K562 (cell line): ENCODE measurements around the gene BRD3. TPM values are rescaled to one million over a fixed set of nuclear protein-coding genes. Genes with fewer than 3 reads are reported as not detected.

ENCODE experiments used
- ATAC-seq: fragments of 200-7000 bp; cut with Tn5 transposase; 3 replicates; pipeline ENCODE4 v1.9.1; 2020; ENCODE audit warnings: moderate library complexity
- BruUV-seq: library from RNA; stranded (reverse); fragments of 400-500 nt; replicated peaks from 2 replicates; lab custom pipeline; 2021; lab: Mats Ljungman, UMichigan
- CTCF ChIA-PET: fragments of 300-600 bp; formaldehyde crosslinking; extraction: SDS; loops from one replicate; lab custom pipeline; 2021; ENCODE audit warnings: low intra/inter-chr PET ratio; lab: Yijun Ruan, JAX
- POLR2A ChIA-PET: fragments of 300-600, 350-650 bp; sonication (Branson Sonifier 250); formaldehyde crosslinking; extraction: SDS; loops from one replicate; lab custom pipeline; 2021; ENCODE audit warnings: antibody characterized with exemption, inconsistent platforms; lab: Yijun Ruan, JAX
- DNase-seq, 4 experiments: peaks; one replicate each; pipeline versions ENCODE4 v3.0.0 to v3.0.0-alpha.2; 2011 to 2018; ENCODE audit warnings: low spot score in 3 of 4, mixed read lengths in 3 of 4; ENCODE audit errors: extremely low read depth in 1 of 4
- FAIRE-seq: peaks from 2 replicates; lab custom pipeline; 2011; peaks lifted over from hg19 to GRCh38; lab: Jason Lieb, UNC
- H2AFZ ChIP-seq: 2 replicates; pipeline ENCODE4 v1.6.0; 2011; ENCODE audit warnings: low read depth, low read length, control low read depth, inconsistent platforms
- H3K27ac ChIP-seq: fragments of 200-600 bp; 3 replicates; pipeline ENCODE4 v1.8.0; 2011; ENCODE audit warnings: low read depth, mild to moderate bottlenecking, control low read depth, inconsistent platforms, low read length, moderate library complexity, mixed read lengths; ENCODE audit errors: extremely low read depth
- H3K27me3 ChIP-seq, 2 experiments: fragments of 300-600 bp in 1 of 2; 2 replicates in 1 of 2; 3 replicates in 1 of 2; pipeline versions ENCODE4 v1.6.0 to v1.8.0; 2011; ENCODE audit warnings: inconsistent platforms in 2 of 2, low read length in 2 of 2, mild to moderate bottlenecking in 1 of 2, mixed read lengths in 1 of 2, moderate library complexity in 1 of 2; ENCODE audit not compliant: control insufficient read depth in 2 of 2, insufficient read depth in 2 of 2
- H3K36me3 ChIP-seq: fragments of 300-600 bp; 3 replicates; pipeline ENCODE4 v1.8.0; 2011; ENCODE audit warnings: mild to moderate bottlenecking, low read length, inconsistent platforms; ENCODE audit not compliant: control insufficient read depth, insufficient read depth
- H3K4me1 ChIP-seq, 2 experiments: fragments of 200-600 bp in 1 of 2; replicated peaks in 1 of 2; 2 replicates in 1 of 2; 3 replicates in 1 of 2; pipeline versions ENCODE4 v1.5.1 to v1.8.0; 2011; ENCODE audit warnings: inconsistent platforms in 2 of 2, low read length in 2 of 2, mild to moderate bottlenecking in 1 of 2, mixed read lengths in 1 of 2, moderate library complexity in 1 of 2; ENCODE audit not compliant: control insufficient read depth in 2 of 2, insufficient read depth in 2 of 2
- H3K4me2 ChIP-seq: 2 replicates; pipeline ENCODE4 v1.6.1; 2011; ENCODE audit warnings: low read length, control low read depth, inconsistent platforms, mixed read lengths; ENCODE audit not compliant: insufficient read depth
- H3K4me3 ChIP-seq: fragments of 200-600 bp; sonication (generic), shearing (Covaris generic); 2 replicates; pipeline ENCODE4 v1.5.1; 2016; ENCODE audit warnings: control low read depth, inconsistent platforms
- H3K79me2 ChIP-seq: fragments of 200-600 bp; 3 replicates; pipeline ENCODE4 v1.8.0; 2011; ENCODE audit warnings: low read length, inconsistent platforms; ENCODE audit not compliant: control insufficient read depth, insufficient read depth
- H3K9ac ChIP-seq, 2 experiments: 2 replicates each; pipeline versions ENCODE4 v1.6.0 to v1.6.1; 2011; ENCODE audit warnings: low read depth in 2 of 2, low read length in 2 of 2, control low read depth in 1 of 2, inconsistent platforms in 1 of 2, mild to moderate bottlenecking in 1 of 2, mixed read lengths in 1 of 2; ENCODE audit not compliant: insufficient read depth in 1 of 2
- H3K9me1 ChIP-seq: one replicate; pipeline ENCODE4 v1.6.0; 2011; ENCODE audit warnings: inconsistent platforms, mild to moderate bottlenecking, low read length, moderate library complexity; ENCODE audit not compliant: control insufficient read depth, insufficient read depth
- H3K9me3 ChIP-seq: replicated peaks from 2 replicates; pipeline ENCODE4 v1.5.1; 2011; ENCODE audit warnings: low read depth, low read length, inconsistent platforms; ENCODE audit not compliant: control insufficient read depth, insufficient read depth
- H4K20me1 ChIP-seq: replicated peaks from 2 replicates; pipeline ENCODE4 v1.6.1; 2011; ENCODE audit warnings: low read length, inconsistent platforms, mixed read lengths; ENCODE audit not compliant: control insufficient read depth, insufficient read depth
- BRCA1 ChIP-seq, 2 experiments: fragments of 450-650 bp in 1 of 2; sonication (generic) in 1 of 2; formaldehyde crosslinking in 1 of 2; IDR thresholded peaks; 2 replicates each; pipeline versions ENCODE4 v1.5.0 to v1.6.1; 2017 to 2020; ENCODE audit warnings: mild to moderate bottlenecking in 1 of 2, missing genetic modification reagents in 1 of 2
- ELF2 ChIP-seq: fragments of 250-450 bp; sonication (Bioruptor Pico); IDR thresholded peaks from 2 replicates; pipeline ENCODE4 v1.5.0; 2021; ENCODE audit warnings: mild to moderate bottlenecking
- KDM4B ChIP-seq, 2 experiments: fragments of 450-650 bp in 1 of 2; sonication (generic) in 1 of 2; IDR thresholded peaks; 2 replicates each; pipeline ENCODE4 v1.6.1; 2016 to 2017; ENCODE audit warnings: borderline replicate concordance in 2 of 2, antibody characterized with exemption in 1 of 2, low read depth in 1 of 2, mild to moderate bottlenecking in 1 of 2
- MITF ChIP-seq: IDR thresholded peaks from 2 replicates; pipeline ENCODE4 v1.6.1; 2014; ENCODE audit warnings: antibody characterized with exemption
- MYC ChIP-seq, 2 experiments: fragments of 250-450 bp in 1 of 2; sonication (Bioruptor Pico) in 1 of 2; IDR thresholded peaks; 2 replicates each; pipeline versions ENCODE4 v1.5.1 to v1.6.1; 2012 to 2021; ENCODE audit warnings: low read depth in 2 of 2, borderline replicate concordance in 1 of 2, improper control_type of control experiment in 1 of 2, low read length in 1 of 2, mild to moderate bottlenecking in 1 of 2, moderate library complexity in 1 of 2
- ZBTB26 ChIP-seq: fragments of 450-650 bp; formaldehyde crosslinking; IDR thresholded peaks from 2 replicates; pipeline ENCODE4 v1.4.0; 2022; ENCODE audit warnings: missing genetic modification characterization
- ZFP1 ChIP-seq: fragments of 450-650 bp; formaldehyde crosslinking; IDR thresholded peaks from 2 replicates; pipeline ENCODE4 v1.4.0; 2020; ENCODE audit warnings: mild to moderate bottlenecking, mixed read lengths
- ZNF140 ChIP-seq: fragments of 250-450 bp; sonication (Bioruptor Pico); IDR thresholded peaks from 2 replicates; pipeline ENCODE4 v1.8.0; 2021; ENCODE audit warnings: moderate library complexity, mild to moderate bottlenecking, inconsistent platforms
- ZNF586 ChIP-seq: fragments of 450-650 bp; formaldehyde crosslinking; conservative IDR thresholded peaks from 2 replicates; pipeline ENCODE4 v1.4.0; 2020; ENCODE audit warnings: mild to moderate bottlenecking, moderate library complexity
- ZNF589 ChIP-seq: fragments of 200-800 bp; sonication (Bioruptor generic); IDR thresholded peaks from 2 replicates; pipeline ENCODE4 v1.6.1; 2016; ENCODE audit warnings: low read depth, missing genetic modification characterization, missing compliant biosample characterization
- WGBS: fragments of 100-300 bp; shearing (Covaris generic); methylation state at CpG from one replicate; pipeline ENCODE4 v1.1.6; 2016; ENCODE audit warnings: low coverage, mixed read lengths; ENCODE audit not compliant: insufficient coverage; ENCODE audit errors: missing lambda C conversion rate; 5-methylcytosine and 5-hydroxymethylcytosine counted together
- in situ Hi-C: fragments of 300-500 bp; cut with MboI; formaldehyde crosslinking; loops from 4 replicates; pipeline ENCODE4 v1.15.0; 2018; ENCODE audit warnings: inconsistent platforms, mixed read lengths
- intact Hi-C: fragments of 100-400 bp; cut with micrococcal nuclease; formaldehyde crosslinking; loops from 2 replicates; pipeline ENCODE4 v1.14.2; 2022
- polyA plus RNA-seq, 8 experiments: library from polyadenylated mRNA; depleted of rRNA in 4 of 8; stranded (reverse) in 5 of 8; unstranded in 3 of 8; fragments of >200 nt; fragmentation: Nextera tagmentation in 2 of 8; fragmentation: Illumina TruSeq in 1 of 8; extraction: Ambion mirVana in 2 of 8; extraction: Trizol in 1 of 8; gene quantifications; 2 replicates each; pipeline versions ENCODE4 v1.2.1 to v1.2.3, GENCODE V29; 2011 to 2014; ENCODE audit warnings: inconsistent platforms in 1 of 8, missing spikeins in 1 of 8
- total RNA-seq, 7 experiments: library from RNA; depleted of rRNA in 6 of 7; stranded (reverse); fragments of >200 nt in 6 of 7; fragmentation: Illumina TruSeq in 2 of 7; extraction: Trizol in 2 of 7; gene quantifications; 2 replicates each; pipeline versions ENCODE4 v1.2.1 to v1.2.3, GENCODE V29; 2011 to 2021; ENCODE audit warnings: low replicate concordance in 1 of 7
- TF ChIP-seq, protein P1 (sequence below): fragments of 200-800 bp; sonication (Bioruptor generic); IDR thresholded peaks from 2 replicates; pipeline ENCODE4 v1.6.1; 2016; ENCODE audit warnings: missing genetic modification characterization, missing compliant biosample characterization

Gene BRD3
- total and polyA plus RNA-seq, 9 of the 15 experiments (the other 6 are each of a cell fraction or from before 2014, with no cell fraction given), result 0.82 to 37.1 (median 4.2) TPM

GRCh38 chr9:134063088-134063570 lies 4.7 kb downstream of the BRD3 start (continued):
- no peak for TF ChIP-seq ZNF140 (CRISPR knock-in tag)
- no peak for TF ChIP-seq KDM4B (IDR thresholded peaks at IDR 0.05; ENCODE audit: borderline replicate concordance in 2 of 2, low read depth in 1 of 2)
- TF ChIP-seq ZBTB26 (CRISPR knock-in tag), result no peak
- TF ChIP-seq MYC (IDR thresholded peaks at IDR 0.05; ENCODE audit: low read depth, low read length), result no peak
- TF ChIP-seq MYC (CRISPR knock-in tag; IDR thresholded peaks at IDR 0.05; ENCODE audit: borderline replicate concordance, low read depth), result no peak
- no peak for TF ChIP-seq ELF2 (CRISPR knock-in tag)

DNA sequence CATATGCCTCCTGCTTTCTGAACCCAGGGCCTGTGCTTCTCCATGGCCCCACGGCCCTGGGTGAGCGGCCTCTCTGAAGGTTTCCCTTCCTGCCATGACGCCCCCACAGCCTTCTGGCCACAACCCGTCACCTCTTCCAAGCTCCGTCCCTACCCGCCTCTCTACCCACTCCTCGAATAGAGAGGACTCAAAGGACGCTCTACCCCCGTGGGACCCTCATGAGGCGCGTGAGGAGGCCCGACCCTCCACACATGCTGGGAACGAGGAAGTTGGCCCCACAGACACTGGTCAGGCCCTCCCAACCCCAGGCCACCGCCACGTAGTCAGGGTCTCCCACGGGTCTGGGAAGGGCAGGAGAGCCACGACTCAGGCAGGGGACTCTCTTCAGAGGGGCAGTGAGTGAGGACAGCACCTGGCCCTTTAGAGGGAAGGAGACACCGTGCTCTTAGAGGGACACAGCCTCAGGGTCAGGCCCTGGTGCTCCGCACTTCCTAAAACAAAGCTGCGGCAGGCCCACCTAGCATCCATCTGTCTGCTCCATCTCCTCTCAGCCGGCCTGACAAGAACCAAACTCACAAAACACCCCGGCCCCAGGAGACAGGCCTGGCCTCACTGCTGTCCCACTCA lies 5.3 kb downstream of the BRD3 start:
- H3K4me2 ChIP-seq, result no peak overlapping the region
- no peak for ATAC-seq
- in situ Hi-C loops (no loop called here), intact Hi-C loops (no loop called here)
- BruUV-seq, result no TSS peak
- WGBS, result 76% methylated on average over 20 of the region's 22 CpGs
- H3K36me3 ChIP-seq, result no peaks in the 10 kb centered on the region
- CTCF ChIA-PET, result no interaction called here
- POLR2A ChIA-PET, result interaction anchor here (0.5 kb wide), 1 partner anchor 123 kb away, joined by 3 read pairs; no protein-coding TSS in a partner anchor
- FAIRE-seq, result no peak
- DNase-seq, result no peak
- peaks cover 6% of the 10 kb centered on the region for H3K9me1 ChIP-seq
- no peaks in the 10 kb centered on the region for H3K27me3 ChIP-seq
- no peaks in the 10 kb centered on the region for H3K9me3 ChIP-seq
- H3K4me3 ChIP-seq, result no peak overlapping the region
- peak overlapping the region in 1 of 2 experiments; percentile 31; a peak in 2 of 4 replicates for H3K9ac ChIP-seq
- H3K27ac ChIP-seq, result no peak overlapping the region
- no peak overlapping the region for H2AFZ ChIP-seq
- peaks cover 59% of the 10 kb centered on the region for H3K79me2 ChIP-seq
- H4K20me1 ChIP-seq, result peaks cover 39% of the 10 kb centered on the region
- H3K4me1 ChIP-seq, result peaks cover 7 to 52% of the 10 kb centered on the region in 2 experiments; a peak in 3 of 5 replicates
- TF ChIP-seq BRCA1 (IDR thresholded peaks at IDR 0.05), result no peak
- no peak for TF ChIP-seq BRCA1 (CRISPR knock-in tag; IDR thresholded peaks at IDR 0.05)
- TF ChIP-seq, protein P1, sequence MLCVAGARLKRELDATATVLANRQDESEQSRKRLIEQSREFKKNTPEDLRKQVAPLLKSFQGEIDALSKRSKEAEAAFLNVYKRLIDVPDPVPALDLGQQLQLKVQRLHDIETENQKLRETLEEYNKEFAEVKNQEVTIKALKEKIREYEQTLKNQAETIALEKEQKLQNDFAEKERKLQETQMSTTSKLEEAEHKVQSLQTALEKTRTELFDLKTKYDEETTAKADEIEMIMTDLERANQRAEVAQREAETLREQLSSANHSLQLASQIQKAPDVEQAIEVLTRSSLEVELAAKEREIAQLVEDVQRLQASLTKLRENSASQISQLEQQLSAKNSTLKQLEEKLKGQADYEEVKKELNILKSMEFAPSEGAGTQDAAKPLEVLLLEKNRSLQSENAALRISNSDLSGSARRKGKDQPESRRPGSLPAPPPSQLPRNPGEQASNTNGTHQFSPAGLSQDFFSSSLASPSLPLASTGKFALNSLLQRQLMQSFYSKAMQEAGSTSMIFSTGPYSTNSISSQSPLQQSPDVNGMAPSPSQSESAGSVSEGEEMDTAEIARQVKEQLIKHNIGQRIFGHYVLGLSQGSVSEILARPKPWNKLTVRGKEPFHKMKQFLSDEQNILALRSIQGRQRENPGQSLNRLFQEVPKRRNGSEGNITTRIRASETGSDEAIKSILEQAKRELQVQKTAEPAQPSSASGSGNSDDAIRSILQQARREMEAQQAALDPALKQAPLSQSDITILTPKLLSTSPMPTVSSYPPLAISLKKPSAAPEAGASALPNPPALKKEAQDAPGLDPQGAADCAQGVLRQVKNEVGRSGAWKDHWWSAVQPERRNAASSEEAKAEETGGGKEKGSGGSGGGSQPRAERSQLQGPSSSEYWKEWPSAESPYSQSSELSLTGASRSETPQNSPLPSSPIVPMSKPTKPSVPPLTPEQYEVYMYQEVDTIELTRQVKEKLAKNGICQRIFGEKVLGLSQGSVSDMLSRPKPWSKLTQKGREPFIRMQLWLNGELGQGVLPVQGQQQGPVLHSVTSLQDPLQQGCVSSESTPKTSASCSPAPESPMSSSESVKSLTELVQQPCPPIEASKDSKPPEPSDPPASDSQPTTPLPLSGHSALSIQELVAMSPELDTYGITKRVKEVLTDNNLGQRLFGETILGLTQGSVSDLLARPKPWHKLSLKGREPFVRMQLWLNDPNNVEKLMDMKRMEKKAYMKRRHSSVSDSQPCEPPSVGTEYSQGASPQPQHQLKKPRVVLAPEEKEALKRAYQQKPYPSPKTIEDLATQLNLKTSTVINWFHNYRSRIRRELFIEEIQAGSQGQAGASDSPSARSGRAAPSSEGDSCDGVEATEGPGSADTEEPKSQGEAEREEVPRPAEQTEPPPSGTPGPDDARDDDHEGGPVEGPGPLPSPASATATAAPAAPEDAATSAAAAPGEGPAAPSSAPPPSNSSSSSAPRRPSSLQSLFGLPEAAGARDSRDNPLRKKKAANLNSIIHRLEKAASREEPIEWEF, result no peak
- TF ChIP-seq ZFP1 (CRISPR knock-in tag), result no peak
- no peak for TF ChIP-seq ZNF589 (CRISPR knock-in tag)
- TF ChIP-seq MITF, result no peak
- no peak for TF ChIP-seq ZNF586 (CRISPR knock-in tag)
